ENCODE results near the gene CDC26.

The CDC26 gene

DNA sequence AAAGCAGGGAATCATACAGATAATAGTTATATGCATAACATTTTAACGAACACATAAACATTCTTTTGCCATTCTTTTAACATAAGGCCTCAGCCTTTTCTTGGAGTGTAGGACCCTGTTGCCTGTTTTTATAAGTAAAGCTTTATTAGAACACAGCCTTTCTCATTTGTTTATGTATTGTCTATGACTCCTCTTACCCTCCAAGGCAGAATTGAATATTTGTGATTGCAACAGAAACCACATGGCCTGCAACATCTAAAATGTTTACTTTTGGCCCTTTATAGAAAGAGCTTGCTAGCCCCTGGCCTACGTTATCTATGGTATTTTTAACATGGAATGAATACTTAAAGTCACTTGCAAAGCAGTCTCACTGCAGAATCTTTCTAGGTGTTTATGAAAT lies 51.4 kb downstream of the CDC26 start:
- H3K9me3 ChIP-seq (ENCODE audit: control insufficient read depth in 1 of 2, low read length in 2 of 2) = no peaks in the 10 kb centered on the region
- peaks cover 6 to 10% of the 10 kb centered on the region in 2 donors for H3K36me3 ChIP-seq (ENCODE audit: control insufficient read depth in 1 of 2, insufficient read depth in 2 of 2, low read length in 2 of 2)
- H3K27me3 ChIP-seq (ENCODE audit: control insufficient read depth in 1 of 2, insufficient read depth in 2 of 2, low read length in 2 of 2) = no peaks in the 10 kb centered on the region
- H3K9ac ChIP-seq (ENCODE audit: low read depth in 1 of 2, low read length in 2 of 2) = no peak overlapping the region
- peaks cover 43 to 50% of the 10 kb centered on the region in 2 donors for H3K4me1 ChIP-seq (ENCODE audit: control insufficient read depth in 1 of 2, insufficient read depth in 2 of 2, low read length in 2 of 2)
- no peak overlapping the region for H3K27ac ChIP-seq (ENCODE audit: low read depth, low read length)
- no peak overlapping the region for H3K4me3 ChIP-seq (ENCODE audit: low read depth in 1 of 2, low read length in 2 of 2)

DNA sequence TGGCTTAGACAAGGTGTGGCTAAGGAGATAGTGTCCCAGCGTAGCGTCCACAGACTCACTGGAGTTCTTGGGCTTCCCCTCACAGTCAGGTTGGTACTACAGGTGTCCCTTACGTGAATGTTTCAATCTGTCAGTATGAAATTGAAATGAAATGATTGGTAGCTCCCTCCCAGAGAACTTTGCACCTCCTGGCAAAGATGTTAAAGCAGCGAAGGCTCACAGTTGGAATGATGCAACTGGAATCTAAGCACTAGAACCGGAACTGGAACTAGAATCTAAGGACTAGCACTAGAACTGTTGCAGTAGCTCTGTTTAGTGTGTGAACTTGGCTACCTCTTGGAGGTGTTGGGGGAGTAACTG lies 52.9 kb downstream of the CDC26 start:
- H3K9ac ChIP-seq (ENCODE audit: low read depth in 1 of 2, low read length in 2 of 2) = peak overlapping the region; percentile 80 to 83
- H3K9me3 ChIP-seq (ENCODE audit: control insufficient read depth in 1 of 2, low read length in 2 of 2) = no peaks in the 10 kb centered on the region
- H3K4me1 ChIP-seq (ENCODE audit: control insufficient read depth in 1 of 2, insufficient read depth in 2 of 2, low read length in 2 of 2) = peaks cover 41 to 44% of the 10 kb centered on the region in 2 donors
- H3K4me3 ChIP-seq (ENCODE audit: low read depth in 1 of 2, low read length in 2 of 2) = peak overlapping the region; percentile 92 to 98
- peak overlapping the region; percentile 22 for H3K27ac ChIP-seq (ENCODE audit: low read depth, low read length)
- H3K36me3 ChIP-seq (ENCODE audit: control insufficient read depth in 1 of 2, insufficient read depth in 2 of 2, low read length in 2 of 2) = peaks cover 6 to 10% of the 10 kb centered on the region in 2 donors
- H3K27me3 ChIP-seq (ENCODE audit: control insufficient read depth in 1 of 2, insufficient read depth in 2 of 2, low read length in 2 of 2) = no peaks in the 10 kb centered on the region

DNA sequence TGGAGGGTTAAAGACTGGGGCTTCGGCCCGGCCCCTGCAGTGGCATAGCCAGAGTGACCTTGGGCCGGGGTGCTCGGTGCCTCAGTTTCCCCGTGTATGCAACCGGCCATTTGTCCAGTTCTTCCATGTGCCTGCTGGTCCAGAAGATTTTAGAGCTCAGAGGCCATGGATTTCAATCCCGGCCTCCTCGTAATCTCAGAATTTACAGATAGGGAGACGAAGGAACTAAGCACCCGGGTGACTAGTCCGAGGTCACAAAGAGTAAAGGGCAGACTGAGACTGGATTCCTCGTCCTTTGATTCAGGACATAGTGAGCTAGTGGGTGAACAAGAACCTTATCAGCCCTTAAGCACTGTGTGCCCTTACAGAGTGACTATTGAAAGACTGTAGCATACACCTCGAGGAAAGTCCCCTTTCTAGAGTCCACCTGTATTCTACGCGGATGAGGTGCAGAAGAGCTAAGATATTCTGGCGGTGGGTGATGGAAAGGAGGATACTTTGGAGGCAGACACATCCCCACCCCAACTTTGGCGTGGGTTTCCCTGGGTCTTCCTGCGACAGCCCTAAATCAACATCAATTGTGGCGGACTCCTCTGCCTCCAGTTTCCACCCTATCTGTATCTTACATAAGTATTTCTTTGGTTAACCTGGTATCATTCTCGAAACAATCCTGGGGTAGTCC lies 53.4 kb downstream of the CDC26 start:
- Histone ChIP-seq H3K27me3 (ENCODE audit: control insufficient read depth in 1 of 2, insufficient read depth in 2 of 2, low read length in 2 of 2) (no peaks in the 10 kb centered on the region), H3K4me3 (ENCODE audit: low read depth in 1 of 2, low read length in 2 of 2) (peak overlapping the region; percentile 92 to 98), H3K36me3 (ENCODE audit: control insufficient read depth in 1 of 2, insufficient read depth in 2 of 2, low read length in 2 of 2) (peaks cover 6 to 10% of the 10 kb centered on the region in 2 donors), H3K9me3 (ENCODE audit: control insufficient read depth in 1 of 2, low read length in 2 of 2) (no peaks in the 10 kb centered on the region), H3K27ac (ENCODE audit: low read depth, low read length) (peak overlapping the region; percentile 89), H3K9ac (ENCODE audit: low read depth in 1 of 2, low read length in 2 of 2) (peak overlapping the region; percentile 80 to 83), H3K4me1 (ENCODE audit: control insufficient read depth in 1 of 2, insufficient read depth in 2 of 2, low read length in 2 of 2) (peaks cover 41 to 42% of the 10 kb centered on the region in 2 donors)

DNA sequence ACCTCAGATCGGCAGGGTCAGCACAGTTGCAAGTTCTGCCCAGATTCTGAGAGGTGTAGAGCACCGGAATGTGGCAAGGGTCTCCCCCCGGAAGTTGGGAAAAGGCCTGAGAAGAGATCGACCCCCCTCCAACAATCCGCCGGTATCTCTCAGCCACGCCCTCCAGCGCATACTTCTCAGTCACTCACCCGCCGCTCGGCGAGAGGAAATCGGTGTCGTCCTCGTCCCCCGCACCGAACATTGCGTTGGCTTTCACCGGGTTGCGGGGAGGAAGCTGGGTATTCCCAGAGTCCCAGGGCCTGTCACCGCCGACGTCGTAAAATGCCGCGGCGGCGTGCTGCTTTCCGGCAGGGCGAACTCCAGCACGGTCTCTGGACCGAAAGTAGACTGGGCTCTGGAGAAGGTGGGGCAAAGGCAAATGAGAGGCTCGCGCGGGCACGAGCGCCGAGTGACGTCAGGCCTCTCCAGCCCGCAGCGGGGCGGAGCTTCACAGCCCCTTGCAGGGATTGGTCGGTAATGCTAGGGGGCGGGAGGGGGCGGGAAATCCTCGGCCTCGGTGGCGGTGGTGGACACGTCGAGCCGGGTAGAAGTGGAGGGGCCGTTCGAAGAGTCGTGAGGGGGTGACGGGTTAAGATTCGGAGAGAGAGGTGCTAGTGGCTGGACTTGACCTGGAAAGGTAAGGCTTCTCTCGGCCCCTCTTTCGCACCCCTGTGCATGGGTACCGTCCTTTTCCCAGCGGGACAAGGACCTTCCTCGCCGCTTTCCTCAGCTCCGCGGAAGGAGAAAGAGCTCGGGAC lies 54.2 kb downstream of the CDC26 start, which contains the start of the genes FKBP15 and SLC31A1:
TSS of gene FKBP15 (minus strand) at position 275 of the 797 bp plus-strand sequence. CDS start at position 241, 34 bp downstream.
TSS of gene SLC31A1 (plus strand) at position 542 of the 797 bp plus-strand sequence. CDS start 34,605 bp downstream, outside the sequence.
- Histone ChIP-seq H3K27me3 (ENCODE audit: control insufficient read depth in 1 of 2, insufficient read depth in 2 of 2, low read length in 2 of 2) (no peaks in the 10 kb centered on the region), H3K9me3 (ENCODE audit: control insufficient read depth in 1 of 2, low read length in 2 of 2) (no peaks in the 10 kb centered on the region), H3K36me3 (ENCODE audit: control insufficient read depth in 1 of 2, insufficient read depth in 2 of 2, low read length in 2 of 2) (peaks cover 6 to 7% of the 10 kb centered on the region in 2 donors), H3K27ac (ENCODE audit: low read depth, low read length) (peak within 1 kb of the TSS; percentile 89), H3K4me1 (ENCODE audit: control insufficient read depth in 1 of 2, insufficient read depth in 2 of 2, low read length in 2 of 2) (peaks cover 42 to 46% of the 10 kb centered on the region in 2 donors), H3K9ac (ENCODE audit: low read depth in 1 of 2, low read length in 2 of 2) (peak within 1 kb of the TSS; percentile 80 to 95), H3K4me3 (ENCODE audit: low read depth in 1 of 2, low read length in 2 of 2) (peak within 1 kb of the TSS; percentile 98)

DNA sequence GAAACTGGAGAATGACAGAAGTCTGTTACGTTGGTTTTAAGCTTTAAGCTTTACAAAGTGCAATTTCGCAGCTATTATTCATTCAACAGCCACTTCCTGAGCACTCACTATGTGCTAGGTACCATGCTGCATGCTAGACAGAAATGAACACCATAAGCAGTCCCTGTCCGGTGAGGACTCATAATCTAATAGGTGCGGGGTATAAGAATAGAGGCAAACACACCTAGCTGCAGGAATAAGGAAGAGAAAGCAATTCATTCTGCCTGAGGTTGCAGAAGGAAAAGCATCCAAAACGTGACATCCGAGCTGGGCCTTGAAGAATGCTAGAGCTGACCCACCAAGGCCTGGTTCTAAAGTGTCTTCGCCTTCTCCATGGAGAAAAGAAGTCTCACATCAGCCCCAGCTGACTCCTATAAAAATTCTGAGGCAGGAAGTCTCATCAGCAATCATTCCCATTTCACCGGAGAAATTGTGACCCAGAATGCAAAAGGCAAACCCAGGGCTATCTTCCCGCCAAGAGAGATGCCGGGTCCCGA lies 54.8 kb downstream of the CDC26 start:
- Histone ChIP-seq H3K4me1 (ENCODE audit: control insufficient read depth in 1 of 2, insufficient read depth in 2 of 2, low read length in 2 of 2) (peaks cover 45 to 46% of the 10 kb centered on the region in 2 donors), H3K36me3 (ENCODE audit: control insufficient read depth in 1 of 2, insufficient read depth in 2 of 2, low read length in 2 of 2) (peaks cover 6 to 7% of the 10 kb centered on the region in 2 donors), H3K9me3 (ENCODE audit: control insufficient read depth in 1 of 2, low read length in 2 of 2) (no peaks in the 10 kb centered on the region), H3K27ac (ENCODE audit: low read depth, low read length) (peak overlapping the region; percentile 64), H3K27me3 (ENCODE audit: control insufficient read depth in 1 of 2, insufficient read depth in 2 of 2, low read length in 2 of 2) (no peaks in the 10 kb centered on the region), H3K4me3 (ENCODE audit: low read depth in 1 of 2, low read length in 2 of 2) (peak overlapping the region; percentile 98), H3K9ac (ENCODE audit: low read depth in 1 of 2, low read length in 2 of 2) (peak overlapping the region; percentile 80 to 95)

DNA sequence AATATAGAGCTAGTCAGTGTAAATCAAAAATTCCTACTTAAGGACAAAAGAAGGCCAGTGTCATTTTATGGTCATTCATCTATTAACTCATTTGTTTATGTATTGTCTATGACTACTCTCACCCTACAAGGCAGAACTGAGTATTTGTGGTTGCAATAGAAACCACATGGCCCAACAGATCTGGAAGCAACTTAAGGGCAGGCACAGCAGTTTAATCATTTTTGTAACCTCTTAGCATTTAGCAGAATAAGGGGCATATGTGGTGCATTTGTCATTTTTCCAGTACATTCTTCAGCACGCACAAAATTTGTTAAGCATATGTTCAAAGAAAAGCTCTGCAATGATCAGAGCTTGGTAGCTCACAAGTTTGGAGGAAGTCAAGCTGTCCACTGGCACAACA lies 55.4 kb downstream of the CDC26 start:
- Histone ChIP-seq H3K4me1 (ENCODE audit: control insufficient read depth in 1 of 2, insufficient read depth in 2 of 2, low read length in 2 of 2) (peaks cover 45 to 46% of the 10 kb centered on the region in 2 donors), H3K9me3 (ENCODE audit: control insufficient read depth in 1 of 2, low read length in 2 of 2) (no peaks in the 10 kb centered on the region), H3K27me3 (ENCODE audit: control insufficient read depth in 1 of 2, insufficient read depth in 2 of 2, low read length in 2 of 2) (no peaks in the 10 kb centered on the region), H3K4me3 (ENCODE audit: low read depth in 1 of 2, low read length in 2 of 2) (peak overlapping the region; percentile 98), H3K9ac (ENCODE audit: low read depth in 1 of 2, low read length in 2 of 2) (peak overlapping the region; percentile 80 to 95), H3K36me3 (ENCODE audit: control insufficient read depth in 1 of 2, insufficient read depth in 2 of 2, low read length in 2 of 2) (peaks cover 4 to 5% of the 10 kb centered on the region in 2 donors), H3K27ac (ENCODE audit: low read depth, low read length) (no peak overlapping the region)

DNA sequence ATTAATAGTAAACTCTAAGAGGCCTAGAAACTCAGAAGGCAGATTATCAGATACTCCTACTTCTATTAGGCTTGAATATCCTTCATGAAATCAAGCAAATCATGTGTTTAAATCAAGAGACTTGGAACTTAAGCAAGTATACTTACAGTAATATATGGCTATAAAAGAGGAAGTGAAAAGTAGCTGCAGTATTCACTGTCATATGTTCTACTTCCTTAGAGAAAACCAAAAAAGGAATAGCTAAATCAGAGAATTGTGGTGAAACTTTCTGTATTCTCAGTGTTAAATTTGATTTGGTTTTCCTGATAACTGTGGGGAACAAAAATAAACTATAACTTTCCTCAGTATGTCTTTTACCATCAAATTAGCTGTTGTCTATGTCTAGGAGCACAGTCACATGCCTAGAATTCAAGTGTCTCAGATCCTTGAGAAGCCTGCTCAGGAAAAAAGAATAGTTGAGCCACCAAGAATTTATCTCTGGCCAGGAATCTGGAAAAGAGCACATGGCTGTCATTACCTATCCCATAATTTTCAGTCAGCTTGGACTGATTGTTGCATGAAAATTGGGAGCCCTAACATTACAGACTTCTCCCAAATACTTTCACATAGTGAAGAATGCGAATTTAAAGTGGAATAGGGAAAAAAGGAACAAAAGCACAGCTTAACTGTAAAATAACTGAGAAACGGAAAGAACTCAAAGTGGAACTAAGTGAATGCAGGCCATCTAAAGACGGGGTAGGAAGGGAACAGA lies 56.0 kb downstream of the CDC26 start:
- peaks cover 48 to 51% of the 10 kb centered on the region in 2 donors for H3K4me1 ChIP-seq (ENCODE audit: control insufficient read depth in 1 of 2, insufficient read depth in 2 of 2, low read length in 2 of 2)
- peak overlapping the region in 1 of 2 donors; percentile 80 for H3K9ac ChIP-seq (ENCODE audit: low read depth in 1 of 2, low read length in 2 of 2)
- H3K9me3 ChIP-seq (ENCODE audit: control insufficient read depth in 1 of 2, low read length in 2 of 2) = no peaks in the 10 kb centered on the region
- no peaks in the 10 kb centered on the region for H3K36me3 ChIP-seq (ENCODE audit: control insufficient read depth in 1 of 2, insufficient read depth in 2 of 2, low read length in 2 of 2)
- no peak overlapping the region for H3K27ac ChIP-seq (ENCODE audit: low read depth, low read length)
- no peaks in the 10 kb centered on the region for H3K27me3 ChIP-seq (ENCODE audit: control insufficient read depth in 1 of 2, insufficient read depth in 2 of 2, low read length in 2 of 2)
- peak overlapping the region; percentile 98 for H3K4me3 ChIP-seq (ENCODE audit: low read depth in 1 of 2, low read length in 2 of 2)
